Body of pancreas (tissue), 4 donors: ENCODE data around the gene SPINK5. TPM values are rescaled to one million over a fixed set of nuclear protein-coding genes. Genes with fewer than 3 reads are reported as not detected.

Source experiments
- ATAC-seq: fragments of 150-250 bp; one replicate; pipeline ENCODE4 v1.9.1; 2016
- DNase-seq, 4 donors: peaks; one replicate each; pipeline ENCODE4 v3.0.0-alpha.2; 2019
- H3K27ac ChIP-seq, 4 donors: fragments of 200-600 bp; sonication (generic); 1 replicate in 3 of 4; 2 replicates in 1 of 4; pipeline versions ENCODE4 v1.5.1 to v1.6.1; 2016 to 2019; ENCODE audit warnings: mild to moderate bottlenecking in 1 of 4, mixed read lengths in 1 of 4, moderate library complexity in 1 of 4
- H3K27me3 ChIP-seq, 2 donors: fragments of 200-600 bp; sonication (generic); one replicate each; pipeline ENCODE4 v1.6.0; 2016; ENCODE audit warnings: mild to moderate bottlenecking in 1 of 2
- H3K36me3 ChIP-seq, 2 donors: fragments of 200-600 bp; sonication (generic); replicated peaks in 1 of 2; 2 replicates each; pipeline ENCODE4 v1.5.1; 2016; ENCODE audit warnings: low read depth in 2 of 2; ENCODE audit not compliant: insufficient read depth in 1 of 2
- H3K4me1 ChIP-seq: fragments of 200-600 bp; sonication (generic); one replicate; pipeline ENCODE4 v1.6.0; 2016
- H3K4me3 ChIP-seq, 2 donors: fragments of 200-600 bp; sonication (generic); 1 replicate in 1 of 2; 2 replicates in 1 of 2; pipeline ENCODE4 v1.5.1; 2016 to 2019
- H3K9me3 ChIP-seq, 3 donors: fragments of 200-600 bp; sonication (generic); 1 replicate in 2 of 3; 2 replicates in 1 of 3; pipeline ENCODE4 v1.5.1; 2016
- CTCF ChIP-seq, 7 experiments: fragments of 450-650 bp in 4 of 7; fragments of 200-600 bp in 3 of 7; sonication (generic) in 3 of 7; IDR thresholded peaks; one replicate each; pipeline ENCODE4 v1.5.1; 2016 to 2019; ENCODE audit warnings: antibody characterized with exemption in 7 of 7
- POLR2A ChIP-seq, 3 donors: fragments of 450-650 bp; IDR thresholded peaks; one replicate each; pipeline ENCODE4 v1.6.1; 2016; ENCODE audit warnings: antibody characterized with exemption in 3 of 3, mild to moderate bottlenecking in 2 of 3
- WGBS, 2 donors: methylation state at CpG; one replicate each; pipeline ENCODE4 v1.1.5; 2017; 5-methylcytosine and 5-hydroxymethylcytosine counted together
- intact Hi-C: fragments of 100-400 bp; cut with DNase I; formaldehyde crosslinking; loops from one replicate; pipeline ENCODE4 v1.15.1; 2023
- total RNA-seq, 2 donors: library from RNA; depleted of rRNA; stranded (reverse); fragments of >200 nt; gene quantifications; one replicate each; pipeline ENCODE4 v1.1.0, GENCODE V29; 2016

SPINK5 gene
- total RNA-seq, 2 donors from 2014 or later = 0.52 to 1.6 TPM

GRCh38 chr5:148162038-148162437 lies 98.3 kb downstream of the SPINK5 start:
- no peak for TF ChIP-seq CTCF (IDR thresholded peaks at IDR 0.05)
- TF ChIP-seq POLR2A (IDR thresholded peaks at IDR 0.05) = no peak
- ATAC-seq (no peak), DNase-seq (no peak)
- Histone ChIP-seq H3K27me3 (no peaks in the 10 kb centered on the region), H3K36me3 (no peaks in the 10 kb centered on the region), H3K27ac (no peak overlapping the region), H3K4me3 (no peak overlapping the region), H3K4me1 (no peaks in the 10 kb centered on the region), H3K9me3 (no peaks in the 10 kb centered on the region)
- WGBS, 2 donors = 88 to 96% methylated on average over 1 of the region's 1 CpG
- intact Hi-C loops = no loop called here

- no peak for ATAC-seq
- Histone ChIP-seq H3K4me1 (no peaks in the 10 kb centered on the region), H3K36me3 (no peaks in the 10 kb centered on the region), H3K27me3 (no peaks in the 10 kb centered on the region), H3K27ac (no peak overlapping the region), H3K4me3 (no peak overlapping the region), H3K9me3 (no peaks in the 10 kb centered on the region)
- TF ChIP-seq POLR2A (IDR thresholded peaks at IDR 0.05) = no peak
- TF ChIP-seq CTCF (IDR thresholded peaks at IDR 0.05) = no peak
- intact Hi-C loops = no loop called here
- 71 to 100% methylated on average over 1 of the region's 1 CpG for WGBS, 2 donors
- no peak for DNase-seq
These were observed 99.6 kb downstream of the SPINK5 start for GRCh38 chr5:148163345-148163744.

GRCh38 chr5:148166550-148167283 lies 102.9 kb downstream of the SPINK5 start:
- H3K4me3 ChIP-seq = no peak overlapping the region
- 61 to 63% methylated on average over 4 of the region's 4 CpGs for WGBS, 2 donors
- DNase-seq (no peak), ATAC-seq (no peak)
- no peaks in the 10 kb centered on the region for H3K4me1 ChIP-seq
- intact Hi-C loops = no loop called here
- no peaks in the 10 kb centered on the region for H3K36me3 ChIP-seq
- no peak for TF ChIP-seq CTCF (IDR thresholded peaks at IDR 0.05)
- no peaks in the 10 kb centered on the region for H3K27me3 ChIP-seq
- H3K27ac ChIP-seq = no peak overlapping the region
- H3K9me3 ChIP-seq = no peaks in the 10 kb centered on the region

- DNase-seq (no peak), ATAC-seq (no peak)
- Histone ChIP-seq H3K27me3 (no peaks in the 10 kb centered on the region), H3K4me3 (no peak within 1 kb of the TSS), H3K36me3 (no peaks in the 10 kb centered on the region), H3K4me1 (no peaks in the 10 kb centered on the region), H3K27ac (no peak within 1 kb of the TSS), H3K9me3 (no peaks in the 10 kb centered on the region)
- no peak for TF ChIP-seq CTCF (IDR thresholded peaks at IDR 0.05)
- 86 to 100% methylated on average over 1 of the region's 1 CpG for WGBS, 2 donors
- intact Hi-C loops = no loop called here
These were observed 104.5 kb downstream of the SPINK5 start, which contains the start of gene SPINK14 for GRCh38 chr5:148168246-148168645. Gene SPINK14 (plus strand): TSS chr5:148168546. CDS start chr5:148169733, 1,187 bp downstream.

- Histone ChIP-seq H3K36me3 (no peaks in the 10 kb centered on the region), H3K4me1 (no peaks in the 10 kb centered on the region), H3K27me3 (no peaks in the 10 kb centered on the region), H3K9me3 (no peaks in the 10 kb centered on the region), H3K4me3 (no peak overlapping the region), H3K27ac (no peak overlapping the region)
- DNase-seq (no peak), ATAC-seq (no peak)
- intact Hi-C loops = no loop called here
- 33 to 37% methylated on average over 2 of the region's 2 CpGs for WGBS, 2 donors
- no peak for TF ChIP-seq POLR2A (IDR thresholded peaks at IDR 0.05)
- no peak for TF ChIP-seq CTCF (IDR thresholded peaks at IDR 0.05)
These were observed 108.6 kb downstream of the SPINK5 start for GRCh38 chr5:148172377-148172776.
